Measurements from ENCODE around the gene GRAMD2B. TPM values are rescaled to one million over a fixed set of nuclear protein-coding genes. Genes with fewer than 3 reads are reported as not detected.

The GRAMD2B gene
- total RNA-seq, 1 experiment from 2014 or later, result 6.7 TPM

GRCh38 chr5:126508251-126508961 lies 85.2 kb downstream of the GRAMD2B start:
- Histone ChIP-seq H4K20me1 (ENCODE audit: control insufficient read depth, insufficient read depth, insufficient read length) (no peaks in the 10 kb centered on the region), H3K18ac (ENCODE audit: insufficient read length, low read depth, low read length) (no peak overlapping the region), H4K5ac (ENCODE audit: insufficient read length, low read depth, low read length) (no peak overlapping the region), H4K91ac (ENCODE audit: insufficient read length, low read depth, low read length) (no peak overlapping the region), H3K79me2 (ENCODE audit: insufficient read depth, low read length) (no peaks in the 10 kb centered on the region), H3K4me2 (ENCODE audit: insufficient read depth, insufficient read length, low read length) (no peak overlapping the region), H3K23me2 (ENCODE audit: insufficient read length, low read depth, low read length, poor library complexity, severe bottlenecking) (no peaks in the 10 kb centered on the region), H3K79me1 (ENCODE audit: insufficient read depth, low read depth, low read length, poor library complexity, severe bottlenecking) (no peaks in the 10 kb centered on the region), H2BK15ac (ENCODE audit: low read depth, low read length) (no peak overlapping the region), H3K9ac (ENCODE audit: extremely low read depth, insufficient read length, low read length) (no peak overlapping the region), H3K23ac (ENCODE audit: insufficient read length, low read depth, low read length) (no peak overlapping the region), H4K8ac (replicated peaks; ENCODE audit: insufficient read length, low read depth, low read length) (no peak overlapping the region), H2AK5ac (ENCODE audit: insufficient read length, low read length) (no peak overlapping the region), H3K27me3 (ENCODE audit: insufficient read depth, low read length) (no peaks in the 10 kb centered on the region), H3K4ac (ENCODE audit: low read depth, low read length) (no peak overlapping the region), H3K14ac (ENCODE audit: insufficient read depth, low read length) (no peak overlapping the region), H3K4me1 (ENCODE audit: insufficient read depth, low read length) (no peaks in the 10 kb centered on the region), H2BK120ac (ENCODE audit: low read depth, low read length, poor library complexity, severe bottlenecking) (no peak overlapping the region), H3T11ph (ENCODE audit: low read length) (no peak overlapping the region), H3K27ac (ENCODE audit: insufficient read length, low read depth, low read length) (no peak overlapping the region), H2BK5ac (ENCODE audit: insufficient read length, low read length) (no peak overlapping the region), H3K56ac (ENCODE audit: insufficient read length, low read depth, low read length) (no peak overlapping the region), H2AFZ (ENCODE audit: low read length) (no peak overlapping the region), H2BK20ac (ENCODE audit: low read depth, low read length, poor library complexity, severe bottlenecking) (no peak overlapping the region), H3K9me3 (ENCODE audit: control insufficient read depth, low read depth, low read length) (no peaks in the 10 kb centered on the region), H2BK12ac (ENCODE audit: insufficient read length, low read depth, low read length) (no peak overlapping the region)
- Mint-ChIP-seq H3K4me1 (peaks cover 3 to 11% of the 10 kb centered on the region in 2 experiments; a peak in 2 of 4 replicates), H3K27ac (no peak overlapping the region), H3K36me3 (ENCODE audit: insufficient read depth in 1 of 3, low read depth in 3 of 3) (no peaks in the 10 kb centered on the region), H3K9me3 (no peaks in the 10 kb centered on the region), H3K27me3 (ENCODE audit: low read depth) (no peaks in the 10 kb centered on the region; the same call in 1 of the 2 replicates), H3K4me3 (no peak overlapping the region)
- TF ChIP-seq, protein P1, sequence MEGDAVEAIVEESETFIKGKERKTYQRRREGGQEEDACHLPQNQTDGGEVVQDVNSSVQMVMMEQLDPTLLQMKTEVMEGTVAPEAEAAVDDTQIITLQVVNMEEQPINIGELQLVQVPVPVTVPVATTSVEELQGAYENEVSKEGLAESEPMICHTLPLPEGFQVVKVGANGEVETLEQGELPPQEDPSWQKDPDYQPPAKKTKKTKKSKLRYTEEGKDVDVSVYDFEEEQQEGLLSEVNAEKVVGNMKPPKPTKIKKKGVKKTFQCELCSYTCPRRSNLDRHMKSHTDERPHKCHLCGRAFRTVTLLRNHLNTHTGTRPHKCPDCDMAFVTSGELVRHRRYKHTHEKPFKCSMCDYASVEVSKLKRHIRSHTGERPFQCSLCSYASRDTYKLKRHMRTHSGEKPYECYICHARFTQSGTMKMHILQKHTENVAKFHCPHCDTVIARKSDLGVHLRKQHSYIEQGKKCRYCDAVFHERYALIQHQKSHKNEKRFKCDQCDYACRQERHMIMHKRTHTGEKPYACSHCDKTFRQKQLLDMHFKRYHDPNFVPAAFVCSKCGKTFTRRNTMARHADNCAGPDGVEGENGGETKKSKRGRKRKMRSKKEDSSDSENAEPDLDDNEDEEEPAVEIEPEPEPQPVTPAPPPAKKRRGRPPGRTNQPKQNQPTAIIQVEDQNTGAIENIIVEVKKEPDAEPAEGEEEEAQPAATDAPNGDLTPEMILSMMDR (conservative IDR thresholded peaks at IDR 0.05), result no peak
- no peak for DNase-seq
- no CpG with 5 or more reads among the region's 13 CpGs for WGBS (ENCODE audit: extremely low coverage, insufficient read length, low lambda C conversion rate)
